ENCODE measurements around the gene AMPD2.

The AMPD2 gene

GRCh38 chr1:109616391-109616790 is 3.2 kb upstream of the AMPD2 start:
- DNase-seq (ENCODE audit: low read depth in 3 of 3) = no peak

GRCh38 chr1:109617291-109617801 is 2.3 kb upstream of the AMPD2 start:
- DNase-seq (ENCODE audit: low read depth in 3 of 3) = no peak

DNA sequence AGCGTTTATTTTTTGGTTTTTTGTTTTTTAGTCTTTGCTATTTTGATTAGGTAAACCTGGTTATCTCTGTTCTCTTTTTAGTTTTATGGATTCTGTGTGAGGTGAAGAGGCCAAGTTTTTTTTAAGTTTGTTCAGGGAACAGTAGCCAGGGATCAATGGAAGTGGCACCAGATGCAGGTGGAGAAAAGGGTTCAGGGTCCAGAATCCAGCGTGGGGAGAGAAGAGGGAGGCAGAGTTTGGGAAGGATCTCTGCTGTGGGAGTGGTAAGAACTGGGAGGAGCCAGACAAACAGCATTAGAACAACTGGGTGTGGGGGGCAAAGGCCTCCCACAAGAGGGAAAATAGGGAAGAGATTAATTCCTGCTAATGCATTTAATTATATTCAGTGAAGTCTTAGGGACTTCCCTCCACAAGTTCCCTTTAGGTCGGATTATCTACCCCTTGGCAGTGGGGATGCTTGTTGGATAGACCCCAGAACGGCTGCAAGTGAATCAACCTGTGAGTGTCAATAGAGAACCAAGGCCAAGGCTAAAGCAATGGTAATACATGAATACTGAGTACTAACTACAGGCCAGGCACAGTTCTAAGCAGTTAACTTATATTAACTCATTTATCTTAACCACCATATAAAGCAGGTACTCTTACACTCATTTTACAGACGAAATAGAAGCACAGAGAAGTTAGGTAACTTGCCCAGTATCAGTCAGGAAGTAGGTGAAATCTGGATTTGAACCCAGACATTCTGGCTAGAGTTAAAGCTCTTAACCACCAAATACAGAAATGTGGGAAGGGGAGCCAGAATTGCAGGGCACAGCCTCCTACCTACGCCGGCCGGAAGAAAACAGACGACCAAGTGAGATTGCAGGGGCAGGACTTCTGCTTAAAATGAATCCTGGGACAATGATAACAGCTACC is 719 bp upstream of the AMPD2 start:
- no peak for DNase-seq (ENCODE audit: low read depth in 3 of 3)

DNA sequence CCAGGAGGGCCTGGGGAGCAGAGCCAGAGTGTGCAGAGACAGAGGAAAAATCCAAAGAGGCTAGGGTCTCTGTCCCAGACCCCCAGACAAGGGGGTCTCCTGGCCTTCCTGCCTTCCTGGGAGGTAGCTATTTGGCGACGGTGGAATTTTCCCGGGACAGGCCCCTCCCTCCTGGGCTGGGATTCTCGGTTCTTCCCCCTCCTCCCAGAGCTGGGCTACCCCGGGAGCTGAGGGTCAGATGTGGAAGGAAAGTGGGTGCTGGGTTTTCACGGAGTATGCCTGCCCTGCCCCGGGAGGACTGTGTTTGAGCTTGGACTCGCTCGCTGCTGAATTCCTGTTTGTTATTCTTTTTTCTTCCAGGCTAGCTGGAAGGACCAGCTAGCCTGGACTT is 759 bp downstream of the AMPD2 start:
- DNase-seq (ENCODE audit: low read depth in 3 of 3) = no peak

- DNase-seq (ENCODE audit: low read depth in 3 of 3) = peak; percentile 93 to 98 (median 96)
Measured at GRCh38 chr1:109620841-109621286, 1.2 kb downstream of the AMPD2 start.

DNA sequence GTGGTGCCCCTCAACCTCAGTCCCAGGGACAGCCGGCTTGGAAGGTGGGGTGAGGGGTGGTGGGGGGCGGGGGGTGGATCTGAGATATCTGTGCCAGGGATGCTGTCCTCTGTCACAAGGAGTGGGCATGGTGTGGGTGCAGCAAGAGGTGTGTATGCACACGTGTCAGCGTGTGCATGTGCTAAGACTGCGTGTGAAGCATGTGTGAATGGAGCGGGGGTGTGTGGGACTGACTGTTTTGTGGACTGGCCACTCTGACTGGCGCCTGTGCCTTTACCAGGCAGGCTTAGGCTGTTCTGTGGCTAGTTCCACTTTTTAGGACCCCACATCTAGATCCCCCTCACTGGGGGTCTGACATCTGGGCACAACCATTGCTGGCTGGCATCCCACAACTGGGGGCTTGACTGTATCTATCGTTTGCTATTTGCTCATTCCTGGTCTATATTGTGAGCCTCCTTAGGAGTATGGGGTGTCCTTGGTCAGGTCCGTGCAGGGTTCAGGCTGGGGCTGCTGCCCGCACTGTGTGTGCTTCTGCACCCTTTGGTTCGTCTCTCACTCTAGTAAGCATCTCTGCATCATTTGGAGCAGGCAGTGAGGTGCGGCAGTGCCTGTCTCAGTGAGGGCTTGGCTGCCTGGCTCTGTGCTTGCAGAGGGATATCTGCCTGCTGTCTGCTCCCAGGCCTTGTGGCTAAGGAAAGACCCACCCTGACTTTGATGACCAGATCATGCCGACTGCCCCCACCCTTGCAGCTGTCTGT is 1.9 kb downstream of the AMPD2 start:
- DNase-seq (ENCODE audit: low read depth in 3 of 3) = no peak

DNA sequence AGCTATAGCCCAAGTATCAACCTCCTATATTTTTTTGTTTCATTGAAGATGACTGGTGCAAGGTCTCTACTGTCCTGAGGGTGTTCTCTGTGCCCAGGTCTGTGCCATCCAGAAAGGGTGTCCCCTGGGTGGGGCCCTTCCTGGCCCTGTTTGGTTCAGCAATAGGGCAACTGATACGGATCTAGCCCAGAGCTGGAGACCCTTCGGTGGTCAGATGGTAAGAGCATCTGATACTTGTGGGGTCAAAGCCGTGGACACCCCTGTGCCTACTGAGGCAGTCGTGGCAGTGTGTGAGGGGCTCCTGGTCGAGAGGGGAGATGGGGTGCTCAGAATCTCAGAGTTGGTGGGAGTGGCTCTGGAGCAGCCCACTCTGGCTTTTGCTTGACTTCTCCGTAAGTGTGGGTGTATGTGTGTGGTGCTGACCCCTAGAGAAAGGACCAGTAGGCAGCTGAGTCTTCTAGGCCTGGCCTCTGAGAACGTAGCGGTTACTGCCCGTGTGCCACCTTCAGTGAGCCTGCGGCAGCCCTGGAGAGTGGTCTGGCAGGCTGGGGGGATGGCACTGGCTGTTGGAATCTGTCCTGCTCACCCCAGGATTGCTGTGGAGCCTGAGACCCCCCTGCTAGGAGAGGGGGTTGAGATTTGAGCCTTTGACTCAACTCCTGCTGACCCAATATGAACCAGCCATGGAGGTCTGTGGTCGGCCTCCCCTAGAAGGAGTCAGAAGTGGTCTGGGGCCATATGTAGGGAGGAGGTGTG is 2.7 kb downstream of the AMPD2 start:
- DNase-seq (ENCODE audit: low read depth in 3 of 3) = no peak

DNA sequence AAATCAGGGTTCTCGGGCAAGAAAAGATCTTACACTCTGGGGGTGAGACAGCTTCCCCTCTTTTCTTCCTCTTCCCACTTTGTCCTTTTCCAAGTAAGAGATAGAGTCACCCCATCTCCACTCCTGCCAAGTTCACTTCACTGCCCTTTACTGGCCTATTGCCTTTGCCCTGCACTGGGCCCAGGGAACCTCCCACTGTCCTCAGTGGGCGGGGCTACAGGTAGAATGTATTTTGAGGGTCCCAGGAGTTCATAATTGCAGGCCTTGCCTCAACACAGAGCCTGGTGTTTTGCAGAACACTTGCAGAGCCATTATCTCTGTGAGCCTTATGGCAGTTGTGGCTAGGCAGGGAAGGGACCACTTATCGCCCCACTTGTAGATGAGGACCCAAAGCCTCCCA is 3.3 kb downstream of the AMPD2 start:
- DNase-seq (ENCODE audit: low read depth in 3 of 3) = no peak

- DNase-seq (ENCODE audit: low read depth in 3 of 3) = no peak
Measured at GRCh38 chr1:109623601-109624161, 4.0 kb downstream of the AMPD2 start.

- DNase-seq (ENCODE audit: low read depth in 3 of 3) = no peak
Measured at GRCh38 chr1:109624201-109625010, 4.8 kb downstream of the AMPD2 start.

- no peak for DNase-seq (ENCODE audit: low read depth in 3 of 3)
Measured at GRCh38 chr1:109625176-109625575, 5.5 kb downstream of the AMPD2 start.

- DNase-seq (ENCODE audit: low read depth in 3 of 3) = no peak
Measured at GRCh38 chr1:109625601-109626560, 6.2 kb downstream of the AMPD2 start.

DNA sequence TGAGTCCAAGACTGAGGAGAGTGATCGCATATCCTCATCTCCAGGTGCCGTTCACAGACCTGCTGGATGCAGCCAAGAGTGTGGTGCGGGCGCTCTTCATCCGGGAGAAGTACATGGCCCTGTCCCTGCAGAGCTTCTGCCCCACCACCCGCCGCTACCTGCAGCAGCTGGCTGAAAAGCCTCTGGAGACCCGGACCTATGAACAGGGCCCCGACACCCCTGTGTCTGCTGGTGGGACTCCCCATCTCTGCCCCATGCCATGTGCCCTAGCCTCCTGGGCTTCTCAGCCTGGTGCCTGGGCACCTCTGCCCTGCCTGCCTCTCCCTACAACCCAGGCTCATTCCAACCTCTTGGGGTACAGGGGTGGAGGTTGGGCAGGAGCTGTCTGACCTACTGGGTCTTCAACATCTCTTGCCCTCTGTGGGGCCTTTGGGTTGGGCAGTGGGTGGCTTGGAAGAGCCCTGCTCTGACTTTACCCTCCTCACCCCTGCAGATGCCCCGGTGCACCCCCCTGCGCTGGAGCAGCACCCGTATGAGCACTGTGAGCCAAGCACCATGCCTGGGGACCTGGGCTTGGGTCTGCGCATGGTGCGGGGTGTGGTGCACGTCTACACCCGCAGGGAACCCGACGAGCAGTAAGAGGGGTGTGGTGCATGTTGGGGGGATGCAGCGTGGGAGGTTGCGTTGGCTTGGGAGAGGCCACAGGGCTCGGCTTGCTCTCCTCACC is 7.2 kb downstream of the AMPD2 start:
- DNase-seq (ENCODE audit: low read depth in 3 of 3) = no peak

DNA sequence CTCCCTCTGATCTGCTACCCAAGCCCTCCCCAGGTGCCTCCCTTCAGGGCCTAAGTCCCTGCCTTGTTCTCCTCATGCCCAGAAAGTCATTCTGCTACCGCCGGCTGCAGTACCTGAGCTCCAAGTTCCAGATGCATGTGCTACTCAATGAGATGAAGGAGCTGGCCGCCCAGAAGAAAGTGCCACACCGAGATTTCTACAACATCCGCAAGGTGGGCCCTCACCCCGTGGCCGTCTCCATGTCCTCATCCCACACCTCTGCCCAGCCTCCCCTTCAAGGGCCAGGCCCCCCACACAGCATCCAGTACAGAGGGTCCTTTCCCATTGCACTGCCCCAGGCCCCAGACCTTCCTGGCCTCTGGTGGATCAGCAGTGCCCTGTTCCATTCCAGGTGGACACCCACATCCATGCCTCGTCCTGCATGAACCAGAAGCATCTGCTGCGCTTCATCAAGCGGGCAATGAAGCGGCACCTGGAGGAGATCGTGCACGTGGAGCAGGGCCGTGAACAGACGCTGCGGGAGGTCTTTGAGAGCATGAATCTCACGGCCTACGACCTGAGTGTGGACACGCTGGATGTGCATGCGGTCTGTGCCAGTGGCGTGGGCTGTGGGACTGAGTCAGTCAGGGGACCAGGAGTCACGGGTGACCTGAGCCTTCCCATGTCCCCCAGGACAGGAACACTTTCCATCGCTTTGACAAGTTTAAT is 8.2 kb downstream of the AMPD2 start:
- DNase-seq (ENCODE audit: low read depth in 3 of 3) = no peak

DNA sequence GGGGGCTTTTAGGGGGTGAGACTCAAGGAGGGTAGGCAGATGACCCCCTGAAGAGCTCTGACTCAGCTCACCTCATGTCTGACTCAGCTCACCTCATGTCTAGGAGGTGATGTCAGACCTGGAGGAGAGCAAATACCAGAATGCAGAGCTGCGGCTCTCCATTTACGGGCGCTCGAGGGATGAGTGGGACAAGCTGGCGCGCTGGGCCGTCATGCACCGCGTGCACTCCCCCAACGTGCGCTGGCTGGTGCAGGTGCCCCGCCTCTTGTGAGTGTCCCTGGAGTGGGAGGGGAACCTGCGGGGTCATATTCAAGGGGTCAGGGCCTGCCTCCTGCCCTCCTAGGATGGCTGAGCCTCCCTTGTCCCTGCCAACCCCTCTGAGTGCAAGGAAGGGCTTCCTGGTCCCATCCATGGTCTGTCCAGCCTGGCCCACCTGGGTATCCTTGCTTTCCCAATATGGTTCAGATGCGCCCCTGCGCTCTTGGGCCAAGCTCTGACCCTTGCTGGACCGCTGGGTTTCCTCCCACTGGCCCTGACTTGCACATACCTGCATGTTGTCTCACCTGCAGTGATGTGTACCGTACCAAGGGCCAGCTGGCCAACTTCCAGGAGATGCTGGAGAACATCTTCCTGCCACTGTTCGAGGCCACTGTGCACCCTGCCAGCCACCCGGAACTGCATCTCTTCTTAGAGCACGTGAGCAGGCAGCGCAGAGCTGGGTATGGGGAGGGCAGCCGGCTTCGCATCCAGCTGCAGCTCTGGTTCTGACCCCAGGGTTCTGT is 9.1 kb downstream of the AMPD2 start:
- no peak for DNase-seq (ENCODE audit: low read depth in 3 of 3)

DNA sequence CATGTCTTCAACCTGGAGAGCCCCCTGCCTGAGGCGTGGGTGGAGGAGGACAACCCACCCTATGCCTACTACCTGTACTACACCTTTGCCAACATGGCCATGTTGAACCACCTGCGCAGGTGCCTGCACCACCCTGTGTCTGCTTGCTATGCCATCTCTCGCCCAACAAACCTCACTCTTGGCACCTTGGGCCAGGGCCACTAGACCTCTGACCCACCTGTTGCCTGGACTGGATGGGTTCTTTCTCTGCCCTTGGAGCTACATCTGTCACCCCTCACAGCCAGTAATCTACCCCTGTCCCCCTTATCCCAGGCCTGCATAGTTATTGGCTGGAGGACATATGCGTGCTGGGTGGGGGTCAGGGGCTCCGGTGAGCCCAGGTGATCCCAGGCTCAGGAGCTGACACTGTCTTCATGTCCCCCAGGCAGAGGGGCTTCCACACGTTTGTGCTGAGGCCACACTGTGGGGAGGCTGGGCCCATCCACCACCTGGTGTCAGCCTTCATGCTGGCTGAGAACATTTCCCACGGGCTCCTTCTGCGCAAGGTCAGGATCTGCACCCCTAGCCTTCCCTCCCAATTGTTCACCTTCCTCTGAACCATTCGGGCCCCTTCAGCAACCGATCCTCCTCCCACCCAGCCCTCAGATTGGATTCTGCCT is 9.9 kb downstream of the AMPD2 start:
- DNase-seq (ENCODE audit: low read depth in 3 of 3) = no peak
